ENCODE data around the gene TRIM62.

TRIM62 gene

DNA sequence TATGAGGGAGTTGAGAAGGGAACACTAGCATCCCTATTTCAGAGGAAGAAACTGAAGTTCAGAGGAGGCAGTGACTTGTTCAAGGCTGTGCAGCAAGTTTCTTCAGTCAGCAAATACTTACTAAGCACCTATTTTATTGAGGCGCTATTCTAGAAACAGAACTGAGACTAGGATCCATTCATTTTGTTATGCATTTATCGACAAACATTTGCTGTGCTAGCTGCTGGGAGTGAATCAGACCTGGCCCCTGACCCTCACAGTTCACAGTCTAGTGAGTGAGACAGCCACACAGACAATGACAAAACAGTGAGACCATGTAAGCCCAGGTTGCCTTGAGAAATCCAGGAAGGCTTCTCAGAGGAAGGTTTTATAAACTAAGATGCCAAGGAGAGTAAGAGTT is 28.2 kb downstream of the TRIM62 start:
- Histone ChIP-seq H3K4me3 (ENCODE audit: severe bottlenecking) (no peak overlapping the region), H3K36me3 (ENCODE audit: low read depth) (peaks cover 4% of the 10 kb centered on the region; the same call in 1 of the 2 replicates), H3K9me3 (ENCODE audit: severe bottlenecking) (no peaks in the 10 kb centered on the region), H3K4me1 (ENCODE audit: insufficient read depth, poor library complexity, severe bottlenecking) (peaks cover 3% of the 10 kb centered on the region), H3K27me3 (ENCODE audit: insufficient read depth, poor library complexity, severe bottlenecking) (no peaks in the 10 kb centered on the region), H3K27ac (ENCODE audit: poor library complexity, severe bottlenecking) (no peak overlapping the region)
- DNase-seq (ENCODE audit: low spot score) (no peak), ATAC-seq (ENCODE audit: low read depth) (no peak)
- TF ChIP-seq, protein P1, sequence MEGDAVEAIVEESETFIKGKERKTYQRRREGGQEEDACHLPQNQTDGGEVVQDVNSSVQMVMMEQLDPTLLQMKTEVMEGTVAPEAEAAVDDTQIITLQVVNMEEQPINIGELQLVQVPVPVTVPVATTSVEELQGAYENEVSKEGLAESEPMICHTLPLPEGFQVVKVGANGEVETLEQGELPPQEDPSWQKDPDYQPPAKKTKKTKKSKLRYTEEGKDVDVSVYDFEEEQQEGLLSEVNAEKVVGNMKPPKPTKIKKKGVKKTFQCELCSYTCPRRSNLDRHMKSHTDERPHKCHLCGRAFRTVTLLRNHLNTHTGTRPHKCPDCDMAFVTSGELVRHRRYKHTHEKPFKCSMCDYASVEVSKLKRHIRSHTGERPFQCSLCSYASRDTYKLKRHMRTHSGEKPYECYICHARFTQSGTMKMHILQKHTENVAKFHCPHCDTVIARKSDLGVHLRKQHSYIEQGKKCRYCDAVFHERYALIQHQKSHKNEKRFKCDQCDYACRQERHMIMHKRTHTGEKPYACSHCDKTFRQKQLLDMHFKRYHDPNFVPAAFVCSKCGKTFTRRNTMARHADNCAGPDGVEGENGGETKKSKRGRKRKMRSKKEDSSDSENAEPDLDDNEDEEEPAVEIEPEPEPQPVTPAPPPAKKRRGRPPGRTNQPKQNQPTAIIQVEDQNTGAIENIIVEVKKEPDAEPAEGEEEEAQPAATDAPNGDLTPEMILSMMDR (IDR thresholded peaks at IDR 0.05; ENCODE audit: poor library complexity, severe bottlenecking), result no peak

DNA sequence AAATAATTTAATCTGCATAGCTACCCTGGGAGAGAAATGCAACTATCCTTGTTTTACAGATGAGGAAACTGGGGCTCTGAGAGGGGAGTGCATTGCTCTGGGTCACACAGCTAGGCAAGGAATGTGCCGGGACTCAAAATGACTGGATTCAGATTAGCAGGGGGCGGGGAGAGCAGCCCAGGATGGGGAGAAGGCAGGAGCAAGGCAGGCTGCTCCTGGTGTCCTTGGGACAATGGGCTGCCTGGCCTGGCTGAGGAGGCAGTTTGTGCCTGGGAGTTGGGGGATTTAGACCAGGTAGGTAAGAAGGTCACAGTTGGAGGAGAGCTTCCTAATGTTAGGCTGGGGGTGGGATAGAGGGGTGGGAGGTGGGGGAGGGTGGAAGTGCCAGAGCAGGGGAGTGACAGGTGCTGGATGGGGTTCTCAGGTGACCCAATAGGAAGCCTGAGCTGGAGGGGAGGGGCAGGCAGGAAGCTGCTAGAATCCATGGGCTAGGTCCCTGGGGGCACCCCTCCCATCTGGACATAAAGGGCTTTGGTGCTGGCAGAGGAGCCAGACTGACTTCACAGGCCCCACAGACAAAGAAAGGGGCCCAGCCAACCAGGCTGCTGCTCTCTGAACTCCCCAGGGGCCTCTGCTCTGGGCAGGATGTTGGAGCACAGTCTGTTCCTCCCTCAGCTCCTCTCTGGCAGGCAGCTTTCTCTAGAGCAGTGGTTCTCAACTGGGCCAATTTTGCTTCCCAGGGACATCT is 29.0 kb downstream of the TRIM62 start:
- Histone ChIP-seq H3K4me1 (ENCODE audit: insufficient read depth, poor library complexity, severe bottlenecking) (peaks cover 3% of the 10 kb centered on the region), H3K9me3 (ENCODE audit: severe bottlenecking) (no peaks in the 10 kb centered on the region), H3K4me3 (ENCODE audit: severe bottlenecking) (no peak overlapping the region), H3K36me3 (ENCODE audit: low read depth) (peaks cover under 1% of the 10 kb centered on the region; the same call in 1 of the 2 replicates), H3K27me3 (ENCODE audit: insufficient read depth, poor library complexity, severe bottlenecking) (no peaks in the 10 kb centered on the region), H3K27ac (ENCODE audit: poor library complexity, severe bottlenecking) (no peak overlapping the region)
- DNase-seq (ENCODE audit: low spot score) (no peak), ATAC-seq (ENCODE audit: low read depth) (peak; percentile 36; the same call in 1 of the 3 replicates)
- TF ChIP-seq, protein P1 (IDR thresholded peaks at IDR 0.05; ENCODE audit: poor library complexity, severe bottlenecking), result no peak

DNA sequence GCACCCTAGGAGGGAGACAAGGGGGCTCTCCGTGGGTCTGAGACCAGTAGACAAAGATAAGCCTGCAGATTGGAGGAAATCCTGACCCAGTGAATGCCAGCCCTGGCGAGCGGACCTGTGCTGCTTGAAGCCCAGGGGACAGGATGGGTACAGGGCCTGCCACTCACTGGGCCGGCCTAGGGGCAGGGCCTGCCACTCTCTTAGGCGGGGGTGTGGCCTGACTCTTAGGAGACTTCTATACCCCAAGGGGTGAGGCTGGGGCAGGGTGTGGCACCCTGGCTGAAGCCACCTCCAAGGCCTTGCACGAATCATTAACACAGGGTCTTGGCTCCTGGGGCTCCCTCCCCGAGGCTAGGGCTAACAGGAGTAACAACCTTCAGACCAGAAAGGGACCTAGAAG is 30.7 kb downstream of the TRIM62 start:
- ATAC-seq (ENCODE audit: low read depth), result no peak
- Histone ChIP-seq H3K27me3 (ENCODE audit: insufficient read depth, poor library complexity, severe bottlenecking) (no peaks in the 10 kb centered on the region), H3K9me3 (ENCODE audit: severe bottlenecking) (no peaks in the 10 kb centered on the region), H3K4me1 (ENCODE audit: insufficient read depth, poor library complexity, severe bottlenecking) (peaks cover 3% of the 10 kb centered on the region), H3K4me3 (ENCODE audit: severe bottlenecking) (no peak overlapping the region), H3K27ac (ENCODE audit: poor library complexity, severe bottlenecking) (no peak overlapping the region), H3K36me3 (ENCODE audit: low read depth) (no peaks in the 10 kb centered on the region)
- no peak for DNase-seq (ENCODE audit: low spot score)
- TF ChIP-seq, protein P1 (IDR thresholded peaks at IDR 0.05; ENCODE audit: poor library complexity, severe bottlenecking), result no peak

DNA sequence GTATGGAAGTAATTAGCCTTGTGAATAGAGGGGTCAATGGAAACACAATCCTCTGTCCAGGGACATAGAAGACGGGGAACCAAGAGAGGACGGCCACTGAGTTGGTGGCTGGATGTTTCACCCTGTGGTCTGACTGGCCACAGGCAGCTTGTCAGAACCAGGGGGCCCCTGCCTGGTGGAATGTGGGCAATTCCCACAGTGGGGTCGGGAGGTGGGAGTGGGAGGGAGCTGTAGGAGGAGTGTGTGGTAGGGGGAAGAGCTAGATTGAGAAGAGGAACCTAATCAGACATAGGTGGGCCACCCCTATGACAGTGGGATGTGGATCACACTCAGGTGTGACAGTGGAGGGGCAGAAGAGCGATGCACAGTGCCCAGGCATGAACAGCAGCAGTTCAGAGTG is 31.3 kb downstream of the TRIM62 start:
- DNase-seq (ENCODE audit: low spot score), result no peak
- ATAC-seq (ENCODE audit: low read depth), result no peak
- TF ChIP-seq, protein P1 (IDR thresholded peaks at IDR 0.05; ENCODE audit: poor library complexity, severe bottlenecking), result no peak
- H3K9me3 ChIP-seq (ENCODE audit: severe bottlenecking), result no peaks in the 10 kb centered on the region
- no peaks in the 10 kb centered on the region for H3K27me3 ChIP-seq (ENCODE audit: insufficient read depth, poor library complexity, severe bottlenecking)
- H3K4me1 ChIP-seq (ENCODE audit: insufficient read depth, poor library complexity, severe bottlenecking), result peaks cover 3% of the 10 kb centered on the region
- H3K4me3 ChIP-seq (ENCODE audit: severe bottlenecking), result no peak overlapping the region
- H3K36me3 ChIP-seq (ENCODE audit: low read depth), result no peaks in the 10 kb centered on the region
- H3K27ac ChIP-seq (ENCODE audit: poor library complexity, severe bottlenecking), result no peak overlapping the region

Measured in RWPE2 (cell line).